ENCODE results near the gene RPS4Y2.

DNA sequence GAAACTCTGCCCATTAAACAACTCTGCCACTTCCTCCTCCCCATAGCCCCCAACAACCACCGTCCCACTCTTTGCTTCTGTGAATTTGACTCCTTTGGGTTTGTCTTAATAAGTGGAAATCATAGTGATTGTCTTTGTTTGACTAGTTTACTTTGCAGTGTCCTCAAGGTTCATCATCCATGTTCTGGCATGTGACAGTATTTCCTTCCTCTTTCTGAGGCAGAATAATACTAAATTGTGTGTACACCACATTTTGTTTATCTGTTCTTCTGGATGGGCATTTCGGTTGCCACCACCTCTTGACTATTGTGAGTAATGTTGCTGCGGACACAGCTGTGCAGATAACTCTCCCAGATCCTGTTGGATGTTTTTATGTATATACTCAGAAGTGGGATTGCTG is 14.8 kb downstream of the RPS4Y2 start:
- no peak for TF ChIP-seq ZNF274 (IDR thresholded peaks at IDR 0.05; ENCODE audit: low read depth, low read length)
- TF ChIP-seq, protein P1, sequence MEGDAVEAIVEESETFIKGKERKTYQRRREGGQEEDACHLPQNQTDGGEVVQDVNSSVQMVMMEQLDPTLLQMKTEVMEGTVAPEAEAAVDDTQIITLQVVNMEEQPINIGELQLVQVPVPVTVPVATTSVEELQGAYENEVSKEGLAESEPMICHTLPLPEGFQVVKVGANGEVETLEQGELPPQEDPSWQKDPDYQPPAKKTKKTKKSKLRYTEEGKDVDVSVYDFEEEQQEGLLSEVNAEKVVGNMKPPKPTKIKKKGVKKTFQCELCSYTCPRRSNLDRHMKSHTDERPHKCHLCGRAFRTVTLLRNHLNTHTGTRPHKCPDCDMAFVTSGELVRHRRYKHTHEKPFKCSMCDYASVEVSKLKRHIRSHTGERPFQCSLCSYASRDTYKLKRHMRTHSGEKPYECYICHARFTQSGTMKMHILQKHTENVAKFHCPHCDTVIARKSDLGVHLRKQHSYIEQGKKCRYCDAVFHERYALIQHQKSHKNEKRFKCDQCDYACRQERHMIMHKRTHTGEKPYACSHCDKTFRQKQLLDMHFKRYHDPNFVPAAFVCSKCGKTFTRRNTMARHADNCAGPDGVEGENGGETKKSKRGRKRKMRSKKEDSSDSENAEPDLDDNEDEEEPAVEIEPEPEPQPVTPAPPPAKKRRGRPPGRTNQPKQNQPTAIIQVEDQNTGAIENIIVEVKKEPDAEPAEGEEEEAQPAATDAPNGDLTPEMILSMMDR (IDR thresholded peaks at IDR 0.05 in 2 of 3, conservative IDR thresholded peaks at IDR 0.05 in 1 of 3; ENCODE audit: borderline replicate concordance in 1 of 3, insufficient read depth in 1 of 3, low read depth in 2 of 3, low read length in 2 of 3) = no peak
- no peak for TF ChIP-seq RAD21 (IDR thresholded peaks at IDR 0.05; ENCODE audit: low read depth)
- no peak for TF ChIP-seq EZH2 (IDR thresholded peaks at IDR 0.05)
- no peak for TF ChIP-seq TCF7L2 (IDR thresholded peaks at IDR 0.05; ENCODE audit: borderline replicate concordance, extremely low read depth, insufficient read depth, insufficient read length)
- no peak for TF ChIP-seq SIN3A (IDR thresholded peaks at IDR 0.05; ENCODE audit: low read depth)
- no peak for TF ChIP-seq SRF (IDR thresholded peaks at IDR 0.05; ENCODE audit: low read depth)
- no peak for TF ChIP-seq CBX3 (IDR thresholded peaks at IDR 0.05; ENCODE audit: low read depth)
- no peak for TF ChIP-seq CEBPB (IDR thresholded peaks at IDR 0.05; ENCODE audit: low read depth)
- TF ChIP-seq POLR2AphosphoS5 (IDR thresholded peaks at IDR 0.05; ENCODE audit: low read depth, low read length) = no peak
- no peak for TF ChIP-seq JUND (IDR thresholded peaks at IDR 0.05)
- no peak for TF ChIP-seq EZH2phosphoT487 (IDR thresholded peaks at IDR 0.05; ENCODE audit: borderline replicate concordance)
- TF ChIP-seq, protein P2, sequence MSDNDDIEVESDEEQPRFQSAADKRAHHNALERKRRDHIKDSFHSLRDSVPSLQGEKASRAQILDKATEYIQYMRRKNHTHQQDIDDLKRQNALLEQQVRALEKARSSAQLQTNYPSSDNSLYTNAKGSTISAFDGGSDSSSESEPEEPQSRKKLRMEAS (IDR thresholded peaks at IDR 0.05) = no peak
- TF ChIP-seq, protein P3, sequence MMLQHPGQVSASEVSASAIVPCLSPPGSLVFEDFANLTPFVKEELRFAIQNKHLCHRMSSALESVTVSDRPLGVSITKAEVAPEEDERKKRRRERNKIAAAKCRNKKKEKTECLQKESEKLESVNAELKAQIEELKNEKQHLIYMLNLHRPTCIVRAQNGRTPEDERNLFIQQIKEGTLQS (IDR thresholded peaks at IDR 0.05) = no peak
